Measurements from ENCODE around the gene RPS10.

GRCh38 chr6:34459899-34460593, 34.2 kb upstream of the RPS10 start:
- TF ChIP-seq CTCF (conservative IDR thresholded peaks at IDR 0.05; ENCODE audit: low read length): peak; percentile 96
- no peak for TF ChIP-seq EZH2phosphoT487 (IDR thresholded peaks at IDR 0.05; ENCODE audit: borderline replicate concordance, low read depth, low read length)

All from OCI-LY7 (cell line).